ENCODE data around the gene ERF.
A peak's percentile ranks its signal among the peaks of the same experiment; 100 is the strongest.

Gene ERF

DNA sequence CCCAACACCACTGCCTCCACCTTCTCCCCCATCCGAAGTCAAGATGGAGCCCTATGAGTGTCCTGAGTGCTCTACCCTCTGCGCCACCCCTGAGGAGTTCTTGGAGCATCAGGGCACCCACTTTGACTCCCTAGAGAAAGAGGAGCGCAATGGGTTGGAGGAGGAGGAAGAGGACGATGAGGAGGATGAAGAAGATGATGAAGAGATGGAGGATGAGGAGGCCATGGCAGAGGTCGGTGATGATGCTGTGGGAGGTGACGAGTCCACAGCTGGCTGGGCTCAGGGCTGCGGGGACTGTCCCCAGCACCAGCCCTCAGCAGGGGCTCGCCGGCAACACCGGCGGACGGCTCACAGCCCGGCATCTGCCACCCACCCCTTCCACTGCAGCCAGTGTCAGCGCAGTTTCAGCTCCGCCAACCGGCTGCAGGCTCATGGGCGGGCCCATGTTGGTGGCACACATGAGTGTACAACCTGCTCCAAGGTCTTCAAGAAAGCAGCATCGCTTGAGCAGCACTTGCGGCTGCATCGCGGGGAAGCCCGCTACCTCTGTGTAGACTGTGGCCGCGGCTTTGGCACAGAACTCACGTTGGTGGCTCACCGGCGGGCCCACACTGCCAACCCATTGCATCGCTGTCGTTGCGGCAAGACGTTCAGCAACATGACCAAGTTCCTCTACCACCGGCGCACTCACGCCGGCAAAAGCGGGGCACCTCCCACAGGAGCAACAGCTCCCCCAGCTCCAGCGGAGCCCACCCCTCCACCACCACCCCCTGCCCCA is 29.8 kb downstream of the ERF start:
- no peak for DNase-seq (ENCODE audit: low read depth)
- no peak overlapping the region for H3K4me3 ChIP-seq (ENCODE audit: low read depth, low read length)

DNA sequence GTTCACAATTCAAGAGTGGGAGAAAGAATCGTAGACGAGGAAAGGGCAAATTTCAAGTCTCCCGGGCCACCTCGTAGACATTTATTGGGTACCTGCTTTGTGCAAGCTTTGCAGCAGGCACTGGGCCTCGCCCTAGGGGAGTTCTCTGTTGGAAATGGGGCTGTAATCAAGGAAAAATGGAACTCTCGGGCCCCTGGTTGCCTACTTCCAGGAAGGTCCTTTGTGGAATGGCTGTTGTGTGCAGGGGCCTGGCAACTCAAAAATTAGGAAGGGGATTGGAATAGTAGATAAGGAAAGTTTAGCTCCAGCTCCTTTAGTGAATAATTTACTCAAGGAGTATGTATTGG is 34.2 kb downstream of the ERF start:
- H3K4me3 ChIP-seq (ENCODE audit: low read depth, low read length) = peak overlapping the region; percentile 95
- DNase-seq (ENCODE audit: low read depth) = no peak

DNA sequence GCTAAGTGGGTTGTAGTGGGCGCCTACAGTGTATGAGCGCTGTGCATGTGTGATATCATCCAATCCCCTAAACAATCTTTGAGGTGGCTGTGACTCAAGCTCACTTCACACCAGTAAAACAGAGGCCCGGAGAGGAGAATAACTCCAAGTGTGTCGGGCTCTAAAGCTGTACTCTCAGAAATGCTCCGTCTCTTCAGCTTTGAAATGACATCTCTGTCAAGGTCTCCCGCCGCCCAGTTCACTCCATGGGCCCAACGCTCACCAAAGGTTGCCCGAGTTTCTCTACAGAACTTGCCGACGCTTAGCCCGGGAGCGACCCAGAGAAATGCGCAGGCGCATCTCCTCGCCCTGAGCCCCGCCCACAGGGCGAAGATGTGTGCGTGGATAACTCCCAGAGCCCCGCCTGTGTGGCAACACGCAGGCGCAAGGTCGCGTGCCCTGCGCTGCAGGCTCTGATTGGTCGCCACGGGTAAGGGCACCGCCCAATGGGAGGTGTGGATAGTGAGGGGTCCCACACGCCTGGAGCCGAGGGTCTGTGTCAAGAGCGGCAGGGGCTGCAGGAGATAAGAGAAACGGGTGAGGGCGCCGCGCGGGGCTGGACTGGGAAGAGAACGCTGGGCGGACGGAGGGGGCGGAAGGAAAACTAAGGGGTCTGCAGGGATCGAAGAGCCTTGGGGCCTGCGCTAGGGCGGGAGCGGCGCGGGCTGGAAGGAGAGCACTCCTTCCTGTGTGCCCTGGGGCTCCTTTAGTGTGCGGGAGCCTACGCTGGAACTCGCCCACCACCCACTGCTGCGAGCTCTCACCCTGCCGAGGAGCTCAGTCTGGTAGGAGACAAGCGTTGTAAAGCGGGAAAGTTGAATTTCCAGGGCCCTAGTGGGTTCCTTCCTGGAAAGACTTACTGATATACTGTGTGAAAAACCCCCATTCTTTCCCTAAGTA is 34.8 kb downstream of the ERF start, which contains the start of gene ZNF526:
Gene ZNF526, plus strand, starts transcription at position 501 of the 939 bp plus-strand sequence. CDS start 4,092 bp downstream, outside the sequence.
- DNase-seq (ENCODE audit: low read depth) = peak; percentile 93
- H3K4me3 ChIP-seq (ENCODE audit: low read depth, low read length) = peak within 1 kb of the TSS; percentile 95

DNA sequence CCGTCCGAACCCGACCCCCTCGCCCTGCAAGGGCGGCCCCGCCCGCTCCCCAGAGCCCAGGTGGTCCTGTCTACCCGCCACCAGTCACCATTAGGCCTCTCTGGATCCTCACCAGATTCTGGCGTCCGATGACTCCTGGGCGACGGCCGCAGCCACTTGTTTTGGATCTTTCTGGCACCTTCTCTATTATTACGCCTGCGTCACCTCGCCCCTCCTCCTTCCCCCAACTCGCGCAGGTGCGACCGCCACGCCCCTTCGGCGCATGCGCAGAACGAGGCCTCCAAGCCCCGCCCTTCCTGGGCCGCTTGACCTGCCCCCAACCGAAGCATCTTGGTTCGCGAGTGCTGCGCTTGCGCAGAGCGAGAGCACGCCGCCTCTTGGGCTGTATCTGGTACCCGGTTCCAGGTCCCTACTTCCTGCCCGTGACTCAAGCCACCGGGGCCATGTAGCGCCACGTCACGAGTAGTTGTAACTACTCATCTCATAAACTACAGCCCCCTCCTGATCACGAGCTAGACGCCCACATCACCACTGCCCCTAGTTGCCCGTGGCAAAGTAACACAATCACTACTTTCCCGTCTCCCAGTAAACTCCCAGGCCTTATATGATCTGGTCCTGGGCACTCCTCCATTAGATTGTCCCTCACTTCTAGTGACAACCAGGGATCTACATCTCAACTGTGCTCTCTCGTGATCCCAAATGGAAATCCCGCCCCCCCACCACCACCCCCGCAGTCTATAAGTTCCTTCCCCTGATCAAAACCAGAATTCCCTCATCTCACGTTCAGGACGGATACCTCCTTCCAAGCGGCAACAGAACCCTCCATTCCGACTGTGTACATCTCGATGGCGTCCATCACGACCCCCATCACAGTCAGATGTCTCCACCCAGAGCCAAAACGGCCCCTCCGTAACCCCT is 37.1 kb downstream of the ERF start, which contains the start of gene DEDD2:
Gene DEDD2, minus strand, starts transcription at position 158 of the 918 bp plus-strand sequence. CDS start 670 bp downstream, outside the sequence.
- peak; percentile 93 for DNase-seq (ENCODE audit: low read depth)
- peak within 1 kb of the TSS; percentile 92 for H3K4me3 ChIP-seq (ENCODE audit: low read depth, low read length)

- H3K4me3 ChIP-seq (ENCODE audit: low read depth, low read length) = peak overlapping the region; percentile 92
- no peak for DNase-seq (ENCODE audit: low read depth)
These were observed 38.0 kb downstream of the ERF start for GRCh38 chr19:42216653-42217519.

DNA sequence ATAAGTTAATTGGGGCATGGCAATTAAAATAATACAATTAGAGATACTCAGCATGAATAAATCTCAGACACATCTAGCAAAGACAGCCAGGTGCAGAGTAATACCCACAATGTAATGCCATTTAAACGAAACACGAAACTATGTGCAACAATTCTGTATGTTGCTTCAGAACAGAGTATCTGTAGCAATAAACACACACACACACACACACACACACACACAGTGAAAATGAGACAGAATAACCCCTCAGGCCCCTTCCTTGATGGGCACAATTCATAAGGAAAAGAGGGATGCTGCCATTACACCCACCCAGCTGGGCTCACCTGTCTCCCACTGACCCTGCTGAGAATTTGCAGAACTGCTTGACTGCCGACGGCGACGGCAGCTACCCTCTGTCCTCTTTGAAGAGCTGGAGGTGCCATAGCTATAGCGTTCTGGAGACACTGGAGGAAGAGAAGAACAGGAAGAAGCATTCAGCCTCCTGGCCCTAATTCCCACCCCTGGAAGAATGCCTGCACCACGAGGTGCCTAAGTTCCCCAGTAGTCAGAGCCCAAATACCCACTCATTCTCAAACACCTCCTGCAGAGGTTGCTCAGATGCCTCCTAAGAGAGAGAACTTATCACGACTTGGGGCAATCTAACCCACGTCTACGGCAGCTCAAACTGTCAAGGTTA is 40.0 kb downstream of the ERF start:
- no peak for DNase-seq (ENCODE audit: low read depth)
- H3K4me3 ChIP-seq (ENCODE audit: low read depth, low read length) = no peak overlapping the region

DNA sequence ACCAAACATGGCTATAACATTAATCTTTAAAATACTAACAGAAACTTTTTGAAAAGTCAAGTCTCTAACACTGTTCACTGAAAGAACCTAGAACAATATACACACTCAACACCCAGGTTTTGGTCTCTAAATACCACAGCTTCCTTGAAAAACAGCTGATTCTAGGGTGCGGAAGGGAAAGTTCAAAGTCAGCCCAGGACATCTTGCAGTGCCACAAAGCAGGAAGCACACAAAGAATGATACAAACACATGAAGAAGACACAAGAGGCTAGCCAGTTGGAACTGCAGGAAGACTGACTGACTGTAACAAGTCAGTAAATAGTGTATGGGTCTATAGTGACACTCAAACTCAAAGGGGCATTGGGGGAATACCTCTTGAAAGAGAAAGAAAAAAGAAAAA is 42.0 kb downstream of the ERF start:
- no peak for DNase-seq (ENCODE audit: low read depth)
- no peak overlapping the region for H3K4me3 ChIP-seq (ENCODE audit: low read depth, low read length)

GRCh38 chr19:42208612-42209011 is 46.3 kb downstream of the ERF start:
- DNase-seq (ENCODE audit: low read depth) = no peak
- H3K4me3 ChIP-seq (ENCODE audit: low read depth, low read length) = no peak overlapping the region

DNA sequence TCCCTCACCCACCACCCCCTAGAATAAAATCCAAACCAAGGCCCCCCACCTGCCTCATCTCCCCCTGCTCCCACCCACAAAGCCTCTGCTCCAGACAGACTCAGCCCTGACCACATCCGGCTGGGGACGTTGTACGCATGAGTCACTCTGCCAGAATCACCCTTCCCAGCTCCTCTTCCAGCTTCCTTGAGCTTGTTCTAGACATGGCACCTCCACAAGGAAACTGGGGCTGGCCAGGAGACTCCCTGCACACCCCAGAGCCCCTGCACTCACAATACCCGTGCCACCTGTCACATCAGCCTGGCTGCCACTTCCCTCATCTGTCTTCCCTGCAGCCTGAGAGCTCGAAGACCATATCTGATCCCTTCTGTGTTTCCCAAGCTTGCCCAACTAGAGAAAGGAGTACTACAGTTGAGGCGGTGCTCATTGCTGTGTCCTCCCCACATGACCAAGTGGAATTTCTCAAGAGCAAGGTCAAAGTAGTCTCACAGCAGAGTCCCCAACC is 47.1 kb downstream of the ERF start:
- H3K4me3 ChIP-seq (ENCODE audit: low read depth, low read length) = no peak overlapping the region
- DNase-seq (ENCODE audit: low read depth) = peak; percentile 55

GRCh38 chr19:42206871-42207755 is 47.8 kb downstream of the ERF start:
- DNase-seq (ENCODE audit: low read depth) = no peak
- H3K4me3 ChIP-seq (ENCODE audit: low read depth, low read length) = no peak overlapping the region

DNA sequence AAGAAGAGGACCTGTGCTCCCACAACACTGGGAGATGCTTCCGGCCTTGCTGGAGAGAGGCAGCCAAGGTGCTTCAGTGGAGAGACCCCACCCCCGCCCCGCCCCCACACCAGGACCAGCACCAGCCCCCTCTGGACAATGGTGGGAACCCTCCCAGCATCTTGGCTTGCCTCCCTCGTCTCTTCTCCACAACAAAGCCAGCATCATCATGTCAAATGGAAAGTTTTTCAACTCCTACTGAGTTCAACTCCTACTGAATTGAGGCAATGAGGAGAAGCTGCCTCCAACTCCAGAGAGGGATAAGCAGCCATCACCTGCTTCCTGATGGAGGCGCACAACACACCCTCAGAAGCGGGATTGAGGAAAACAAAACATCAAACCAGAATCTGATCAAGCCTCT is 50.3 kb downstream of the ERF start:
- H3K4me3 ChIP-seq (ENCODE audit: low read depth, low read length) = no peak overlapping the region

DNA sequence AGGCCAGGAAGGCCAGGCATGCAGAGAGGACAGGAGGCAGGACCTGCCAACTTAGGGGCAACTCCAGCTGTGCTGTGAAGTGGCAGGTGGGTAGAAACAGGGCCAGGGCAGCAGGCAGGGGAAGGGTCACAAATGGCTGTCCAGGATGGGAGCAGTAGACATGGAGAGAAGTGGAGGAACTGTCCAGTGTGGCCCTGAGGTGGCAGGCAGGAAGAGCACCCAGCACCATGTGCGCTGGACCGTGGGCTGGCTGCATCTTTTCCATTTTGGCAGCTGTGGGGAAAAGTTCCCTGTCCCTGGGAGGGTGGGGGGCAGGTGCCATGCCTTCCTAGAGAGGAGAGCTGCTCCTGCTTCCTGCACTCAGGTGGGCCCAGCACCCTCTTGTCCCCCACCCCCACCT is 51.2 kb downstream of the ERF start:
- no peak for DNase-seq (ENCODE audit: low read depth)
- H3K4me3 ChIP-seq (ENCODE audit: low read depth, low read length) = no peak overlapping the region

More for the DNA sequence above, 50.3 kb downstream of the ERF start:
- no peak for DNase-seq (ENCODE audit: low read depth)

DNA sequence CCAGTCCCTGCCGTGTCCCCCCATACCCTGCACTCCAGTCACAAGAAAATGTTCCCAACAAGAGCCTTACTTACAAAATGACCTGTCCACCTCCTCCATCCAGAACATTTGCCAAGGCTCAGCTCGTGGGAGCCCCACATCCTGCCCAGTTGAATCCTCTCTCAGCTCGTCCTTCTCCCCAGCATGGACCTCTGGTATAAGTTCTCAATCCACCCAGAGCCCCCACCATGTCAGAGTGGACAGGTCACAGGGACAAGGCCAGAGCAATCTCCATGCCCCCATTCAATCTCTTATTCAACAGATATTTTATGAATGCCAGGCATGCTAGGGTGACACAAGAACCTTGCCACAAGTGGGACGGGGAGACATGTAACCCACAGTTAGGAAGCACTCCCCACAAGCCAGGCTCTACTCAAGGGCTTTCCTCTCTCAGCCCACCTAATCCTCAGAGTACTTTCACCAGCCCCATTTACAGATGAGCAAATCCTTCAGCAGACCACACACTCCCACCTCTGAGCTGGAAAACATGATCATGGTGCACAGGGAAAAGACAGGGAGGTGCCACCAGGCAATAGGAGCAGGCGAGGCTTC is 52.5 kb downstream of the ERF start:
- no peak for DNase-seq (ENCODE audit: low read depth)
- H3K4me3 ChIP-seq (ENCODE audit: low read depth, low read length) = no peak overlapping the region

GRCh38 chr19:42201489-42202289 is 53.2 kb downstream of the ERF start:
- DNase-seq (ENCODE audit: low read depth) = no peak
- H3K4me3 ChIP-seq (ENCODE audit: low read depth, low read length) = no peak overlapping the region

DNA sequence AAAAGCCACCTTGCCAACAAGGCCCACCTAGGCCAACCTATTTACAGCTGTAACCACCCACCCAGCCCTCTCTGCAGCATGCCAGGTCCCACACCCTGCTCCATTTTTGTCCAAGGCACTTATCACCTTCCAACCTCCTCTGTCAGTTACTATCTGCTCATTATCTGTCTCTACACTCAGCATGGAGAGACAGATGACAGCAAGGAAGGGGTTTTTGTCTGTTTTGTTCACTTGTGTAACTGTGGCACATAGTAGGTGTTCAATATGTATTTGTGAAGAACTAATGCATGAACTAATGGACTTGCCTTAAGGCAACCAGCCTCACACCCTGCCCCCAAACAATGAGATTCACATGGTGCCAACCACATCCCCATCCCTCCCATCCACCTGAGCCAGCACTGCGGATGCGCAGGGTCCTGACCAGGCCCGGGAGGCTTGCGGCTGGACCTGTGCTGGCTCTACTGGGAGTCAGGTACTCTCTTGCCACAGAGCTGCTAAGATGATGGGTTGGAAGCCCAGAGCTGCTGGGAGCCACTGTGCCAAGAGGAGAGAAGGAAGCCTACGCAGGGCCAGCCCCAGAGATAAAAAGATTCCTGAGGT is 54.7 kb downstream of the ERF start:
- no peak for DNase-seq (ENCODE audit: low read depth)
- H3K4me3 ChIP-seq (ENCODE audit: low read depth, low read length) = no peak overlapping the region

All from skeletal muscle cell (primary cell).